Natural killer cell (primary cell): Measurements from ENCODE around the gene KDM4B. TPM values are rescaled to one million over a fixed set of nuclear protein-coding genes. Genes with fewer than 3 reads are reported as not detected.

Source experiments
- ATAC-seq, 3 donors: fragments of 150-1000 bp in 2 of 3; fragments of 200-7000 bp in 1 of 3; cut with Tn5 transposase; 1 replicate in 1 of 3; 2 replicates in 2 of 3; pipeline ENCODE4 v1.10.0; 2021; ENCODE audit warnings: mild to moderate bottlenecking in 2 of 3, moderate library complexity in 2 of 3
- DNase-seq, 2 donors: peaks; one replicate each; pipeline versions ENCODE4 v3.0.0 to v3.0.0-alpha.2; 2013 to 2021; ENCODE audit warnings: mixed read lengths in 1 of 2
- H3K27ac ChIP-seq: one replicate; pipeline ENCODE4 v1.5.1; 2013; ENCODE audit warnings: mild to moderate bottlenecking, low read length
- H3K27me3 ChIP-seq: one replicate; pipeline ENCODE4 v1.6.1; 2013; ENCODE audit warnings: low read length; ENCODE audit not compliant: control insufficient read depth, insufficient read depth
- H3K36me3 ChIP-seq: one replicate; pipeline ENCODE4 v1.6.1; 2013; ENCODE audit warnings: low read length; ENCODE audit not compliant: control insufficient read depth, insufficient read depth
- H3K4me1 ChIP-seq: one replicate; pipeline ENCODE4 v1.6.1; 2013; ENCODE audit warnings: low read length; ENCODE audit not compliant: control insufficient read depth, insufficient read depth
- H3K4me3 ChIP-seq: one replicate; pipeline ENCODE4 v1.5.1; 2013; ENCODE audit warnings: low read length
- H3K9me3 ChIP-seq: one replicate; pipeline ENCODE4 v1.6.1; 2013; ENCODE audit warnings: low read length; ENCODE audit not compliant: control insufficient read depth, insufficient read depth
- H3K27ac Mint-ChIP-seq, 2 donors: one replicate each; pipeline ENCODE4 v1.8.0; 2022; ENCODE audit warnings: mild to moderate bottlenecking in 2 of 2, mixed read lengths in 2 of 2, moderate library complexity in 1 of 2
- H3K27me3 Mint-ChIP-seq, 2 donors: one replicate each; pipeline ENCODE4 v1.8.0; 2022; ENCODE audit warnings: low read depth in 2 of 2, mixed read lengths in 2 of 2
- H3K36me3 Mint-ChIP-seq: one replicate; pipeline ENCODE4 v1.8.0; 2022; ENCODE audit warnings: mixed read lengths
- H3K4me1 Mint-ChIP-seq, 2 donors: one replicate each; pipeline ENCODE4 v1.8.0; 2022; ENCODE audit warnings: mixed read lengths in 2 of 2
- H3K4me3 Mint-ChIP-seq: one replicate; pipeline ENCODE4 v1.8.0; 2022; ENCODE audit warnings: mild to moderate bottlenecking, moderate library complexity, mixed read lengths
- H3K9me3 Mint-ChIP-seq, 2 donors: one replicate each; pipeline ENCODE4 v1.8.0; 2022; ENCODE audit warnings: mixed read lengths in 2 of 2
- WGBS: methylation state at CpG from one replicate; pipeline ENCODE4 v1.1.7; 2013; ENCODE audit warnings: missing lambda C conversion rate; ENCODE audit not compliant: insufficient coverage; 5-methylcytosine and 5-hydroxymethylcytosine counted together
- intact Hi-C: fragments of 100-400 bp; cut with micrococcal nuclease; formaldehyde crosslinking; loops from one replicate; pipeline ENCODE4 v1.14.2; 2022
- total RNA-seq, 4 donors: library from RNA; stranded (reverse); fragments of 120-200 nt in 1 of 4; gene quantifications; one replicate each; pipeline versions ENCODE4 v1.2.3 to v1.2.4, GENCODE V29; 2013 to 2022
- TF ChIP-seq, protein P1 (sequence below): fragments of 200-600 bp; IDR thresholded peaks from one replicate; pipeline ENCODE4 v1.8.0; 2022; ENCODE audit warnings: antibody characterized with exemption

Gene KDM4B
- total RNA-seq, 3 donors from 2014 or later (not counting 1 experiment from before 2014, with no cell fraction given) = 68.0 to 73.5 (median 68.1) TPM

GRCh38 chr19:5014941-5015340 lies 46.0 kb downstream of the KDM4B start:
- Mint-ChIP-seq H3K9me3 (no peaks in the 10 kb centered on the region), H3K27ac (no peak overlapping the region), H3K27me3 (no peaks in the 10 kb centered on the region), H3K4me3 (no peak overlapping the region), H3K36me3 (no peaks in the 10 kb centered on the region), H3K4me1 (peaks cover 4 to 5% of the 10 kb centered on the region in 2 donors)
- intact Hi-C loops = no loop called here
- no peak overlapping the region for H3K27ac ChIP-seq
- WGBS = 92% methylated on average over 13 of the region's 13 CpGs
- H3K27me3 ChIP-seq = no peaks in the 10 kb centered on the region
- H3K4me1 ChIP-seq = peaks cover 12% of the 10 kb centered on the region
- TF ChIP-seq, protein P1, sequence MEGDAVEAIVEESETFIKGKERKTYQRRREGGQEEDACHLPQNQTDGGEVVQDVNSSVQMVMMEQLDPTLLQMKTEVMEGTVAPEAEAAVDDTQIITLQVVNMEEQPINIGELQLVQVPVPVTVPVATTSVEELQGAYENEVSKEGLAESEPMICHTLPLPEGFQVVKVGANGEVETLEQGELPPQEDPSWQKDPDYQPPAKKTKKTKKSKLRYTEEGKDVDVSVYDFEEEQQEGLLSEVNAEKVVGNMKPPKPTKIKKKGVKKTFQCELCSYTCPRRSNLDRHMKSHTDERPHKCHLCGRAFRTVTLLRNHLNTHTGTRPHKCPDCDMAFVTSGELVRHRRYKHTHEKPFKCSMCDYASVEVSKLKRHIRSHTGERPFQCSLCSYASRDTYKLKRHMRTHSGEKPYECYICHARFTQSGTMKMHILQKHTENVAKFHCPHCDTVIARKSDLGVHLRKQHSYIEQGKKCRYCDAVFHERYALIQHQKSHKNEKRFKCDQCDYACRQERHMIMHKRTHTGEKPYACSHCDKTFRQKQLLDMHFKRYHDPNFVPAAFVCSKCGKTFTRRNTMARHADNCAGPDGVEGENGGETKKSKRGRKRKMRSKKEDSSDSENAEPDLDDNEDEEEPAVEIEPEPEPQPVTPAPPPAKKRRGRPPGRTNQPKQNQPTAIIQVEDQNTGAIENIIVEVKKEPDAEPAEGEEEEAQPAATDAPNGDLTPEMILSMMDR = no peak
- H3K9me3 ChIP-seq = no peaks in the 10 kb centered on the region
- H3K36me3 ChIP-seq = peaks cover 11% of the 10 kb centered on the region
- no peak for DNase-seq
- no peak overlapping the region for H3K4me3 ChIP-seq
- ATAC-seq = no peak

- H3K27ac ChIP-seq = no peak overlapping the region
- no peak overlapping the region for H3K4me3 ChIP-seq
- H3K9me3 ChIP-seq = no peaks in the 10 kb centered on the region
- Mint-ChIP-seq H3K27me3 (no peaks in the 10 kb centered on the region), H3K4me1 (peaks cover 0 to 5% of the 10 kb centered on the region in 2 donors), H3K36me3 (no peaks in the 10 kb centered on the region), H3K4me3 (no peak overlapping the region), H3K27ac (no peak overlapping the region), H3K9me3 (no peaks in the 10 kb centered on the region)
- no peak for ATAC-seq
- no peaks in the 10 kb centered on the region for H3K27me3 ChIP-seq
- TF ChIP-seq, protein P1 = no peak
- intact Hi-C loops = no loop called here
- peaks cover 11% of the 10 kb centered on the region for H3K36me3 ChIP-seq
- H3K4me1 ChIP-seq = peaks cover 12% of the 10 kb centered on the region
- no peak for DNase-seq
- WGBS = 91% methylated on average over 16 of the region's 16 CpGs
Measured at GRCh38 chr19:5016268-5016667, 47.4 kb downstream of the KDM4B start.

GRCh38 chr19:5016781-5017180 lies 47.9 kb downstream of the KDM4B start:
- no peaks in the 10 kb centered on the region for H3K9me3 Mint-ChIP-seq
- no peaks in the 10 kb centered on the region for H3K9me3 ChIP-seq
- no peak overlapping the region for H3K4me3 ChIP-seq
- DNase-seq = no peak
- no peak overlapping the region for H3K4me3 Mint-ChIP-seq
- no peaks in the 10 kb centered on the region for H3K27me3 ChIP-seq
- H3K4me1 Mint-ChIP-seq = peaks cover 0 to 11% of the 10 kb centered on the region in 2 donors
- intact Hi-C loops = no loop called here
- ATAC-seq = no peak
- H3K36me3 ChIP-seq = peaks cover 11% of the 10 kb centered on the region
- no peak overlapping the region for H3K27ac ChIP-seq
- peaks cover 12% of the 10 kb centered on the region for H3K4me1 ChIP-seq
- WGBS = 91% methylated on average over 14 of the region's 14 CpGs
- no peak overlapping the region for H3K27ac Mint-ChIP-seq
- no peaks in the 10 kb centered on the region for H3K36me3 Mint-ChIP-seq
- H3K27me3 Mint-ChIP-seq = no peaks in the 10 kb centered on the region
- TF ChIP-seq, protein P1 = no peak

DNA sequence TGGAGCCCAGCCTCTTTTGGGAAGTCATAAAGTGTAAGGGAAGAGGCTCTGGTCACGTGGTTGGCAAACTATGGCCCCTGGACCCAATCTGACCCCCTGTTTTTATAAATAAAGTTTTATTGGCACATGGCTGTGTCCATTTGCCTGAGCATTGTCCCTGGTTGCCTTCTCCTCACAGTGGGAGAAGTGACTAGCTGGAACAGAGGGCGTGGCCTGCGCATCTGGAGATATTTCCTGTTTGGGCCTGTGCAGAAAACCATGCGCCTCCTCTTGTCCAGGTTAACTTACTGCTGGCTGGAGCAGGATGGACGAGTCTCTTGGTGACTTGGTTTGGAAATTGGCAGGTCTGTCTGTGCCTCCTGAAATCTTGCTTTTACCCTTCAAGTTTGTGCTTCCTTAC lies 48.3 kb downstream of the KDM4B start:
- WGBS = 88% methylated on average over 5 of the region's 5 CpGs
- no peak overlapping the region for H3K27ac Mint-ChIP-seq
- H3K27me3 Mint-ChIP-seq = no peaks in the 10 kb centered on the region
- H3K27me3 ChIP-seq = no peaks in the 10 kb centered on the region
- H3K9me3 ChIP-seq = no peaks in the 10 kb centered on the region
- ATAC-seq = no peak
- intact Hi-C loops = no loop called here
- DNase-seq = no peak
- peaks cover 0 to 14% of the 10 kb centered on the region in 2 donors for H3K4me1 Mint-ChIP-seq
- no peaks in the 10 kb centered on the region for H3K9me3 Mint-ChIP-seq
- H3K27ac ChIP-seq = no peak overlapping the region
- no peak overlapping the region for H3K4me3 ChIP-seq
- TF ChIP-seq, protein P1 = no peak
- H3K36me3 ChIP-seq = peaks cover 11% of the 10 kb centered on the region
- no peak overlapping the region for H3K4me3 Mint-ChIP-seq
- H3K36me3 Mint-ChIP-seq = no peaks in the 10 kb centered on the region
- H3K4me1 ChIP-seq = peaks cover 12% of the 10 kb centered on the region
